CD4-positive, CD25-positive, alpha-beta regulatory T cell (primary cell): Measurements from ENCODE around the gene ALOX12B. TPM values are rescaled to one million over a fixed set of nuclear protein-coding genes. Genes with fewer than 3 reads are reported as not detected.
A peak's percentile ranks its signal among the peaks of the same experiment; 100 is the strongest.

Experiments
- ATAC-seq, 2 donors: fragments of 150-1000 bp; cut with Tn5 transposase; one replicate each; pipeline ENCODE4 v1.10.0; 2021; ENCODE audit warnings: low read depth in 2 of 2, moderate number of reproducible peaks in 2 of 2, moderate library complexity in 1 of 2
- DNase-seq, 3 donors: peaks; one replicate each; pipeline versions ENCODE4 v3.0.0 to v3.0.0-alpha.2; 2012 to 2022; ENCODE audit warnings: mixed read lengths in 1 of 3
- H3K27ac ChIP-seq: one replicate; pipeline ENCODE4 v1.7.0; 2013; ENCODE audit warnings: mild to moderate bottlenecking, low read length; ENCODE audit not compliant: insufficient read depth, poor library complexity, severe bottlenecking
- H3K27me3 ChIP-seq: one replicate; pipeline ENCODE4 v1.7.0; 2013; ENCODE audit warnings: low read length; ENCODE audit not compliant: control insufficient read depth, insufficient read depth
- H3K36me3 ChIP-seq: one replicate; pipeline ENCODE4 v1.7.0; 2013; ENCODE audit warnings: mild to moderate bottlenecking, low read length, moderate library complexity; ENCODE audit not compliant: control insufficient read depth, insufficient read depth
- H3K4me1 ChIP-seq: 2 replicates; pipeline ENCODE4 v1.7.0; 2013; ENCODE audit warnings: mild to moderate bottlenecking, low read length; ENCODE audit not compliant: insufficient read depth, control insufficient read depth, poor library complexity, severe bottlenecking
- H3K4me3 ChIP-seq: one replicate; pipeline ENCODE4 v1.7.0; 2013; ENCODE audit warnings: low read depth, mild to moderate bottlenecking, low read length, moderate library complexity
- H3K9me3 ChIP-seq, 2 experiments: 1 replicate in 1 of 2; 2 replicates in 1 of 2; pipeline ENCODE4 v1.7.0; 2013; ENCODE audit warnings: low read length in 2 of 2, mild to moderate bottlenecking in 1 of 2, moderate library complexity in 1 of 2; ENCODE audit not compliant: control insufficient read depth in 2 of 2
- H3K27ac Mint-ChIP-seq, 3 donors: one replicate each; pipeline ENCODE4 v1.8.0; 2020 to 2022; ENCODE audit warnings: mild to moderate bottlenecking in 3 of 3, mixed read lengths in 3 of 3, moderate library complexity in 2 of 3
- H3K27me3 Mint-ChIP-seq: one replicate; pipeline ENCODE4 v1.8.0; 2022; ENCODE audit warnings: mild to moderate bottlenecking, mixed read lengths
- H3K36me3 Mint-ChIP-seq: one replicate; pipeline ENCODE4 v1.8.0; 2020; ENCODE audit warnings: mixed read lengths
- H3K4me1 Mint-ChIP-seq, 4 donors: one replicate each; pipeline ENCODE4 v1.8.0; 2020 to 2022; ENCODE audit warnings: mixed read lengths in 4 of 4, mild to moderate bottlenecking in 1 of 4
- H3K4me3 Mint-ChIP-seq, 4 donors: one replicate each; pipeline ENCODE4 v1.8.0; 2020 to 2022; ENCODE audit warnings: mild to moderate bottlenecking in 4 of 4, mixed read lengths in 4 of 4, moderate library complexity in 3 of 4
- H3K9me3 Mint-ChIP-seq, 7 donors: one replicate each; pipeline ENCODE4 v1.8.0; 2020 to 2022; ENCODE audit warnings: mixed read lengths in 7 of 7, mild to moderate bottlenecking in 3 of 7, moderate library complexity in 2 of 7
- polyA plus RNA-seq, 4 donors: library from polyadenylated mRNA; unstranded; fragments of 300-500 nt; fragmentation: Illumina TruSeq; gene quantifications; one replicate each; pipeline ENCODE4 v1.2.3, GENCODE V29; 2021
- total RNA-seq: library from RNA; stranded (reverse); gene quantifications from one replicate; pipeline ENCODE4 v1.2.3, GENCODE V29; 2022

ALOX12B gene
- total and polyA plus RNA-seq, 5 donors from 2014 or later: 0.53 to 0.68 (median 0.67) TPM; not detected in 2

DNA sequence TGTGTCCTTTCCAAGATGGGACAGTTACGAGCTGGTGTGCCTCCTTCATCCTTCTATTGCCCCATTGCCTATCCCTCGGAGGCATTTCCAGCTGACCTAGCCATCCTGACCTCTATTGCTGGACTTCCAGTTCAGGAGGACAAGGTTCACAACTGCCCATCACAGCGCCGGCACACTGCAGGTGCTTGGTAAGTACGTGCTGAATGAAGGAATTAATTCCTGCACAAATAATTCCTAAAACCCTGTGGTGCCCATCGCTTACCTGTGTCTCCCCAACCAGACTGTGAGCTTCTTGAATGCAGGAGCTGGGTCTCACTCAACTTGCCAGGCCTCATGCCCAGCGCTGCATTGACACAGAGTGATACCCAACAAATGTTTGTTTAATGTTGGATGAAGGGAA, 35.7 kb downstream of the ALOX12B start:
- peaks cover 21% of the 10 kb centered on the region for H3K27me3 Mint-ChIP-seq
- H3K4me3 ChIP-seq: no peak overlapping the region
- peak overlapping the region in 1 of 4 donors; percentile 70 for H3K4me3 Mint-ChIP-seq
- peaks cover 5% of the 10 kb centered on the region for H3K27me3 ChIP-seq
- no peaks in the 10 kb centered on the region for H3K9me3 ChIP-seq
- H3K36me3 ChIP-seq: no peaks in the 10 kb centered on the region
- no peaks in the 10 kb centered on the region for H3K9me3 Mint-ChIP-seq
- DNase-seq: no peak
- peak overlapping the region in 1 of 3 donors; percentile 65 for H3K27ac Mint-ChIP-seq
- H3K27ac ChIP-seq: no peak overlapping the region
- no peaks in the 10 kb centered on the region for H3K36me3 Mint-ChIP-seq
- no peaks in the 10 kb centered on the region for H3K4me1 ChIP-seq
- ATAC-seq: no peak
- peaks cover 0 to 3% (median 0%) of the 10 kb centered on the region in 4 donors for H3K4me1 Mint-ChIP-seq

DNA sequence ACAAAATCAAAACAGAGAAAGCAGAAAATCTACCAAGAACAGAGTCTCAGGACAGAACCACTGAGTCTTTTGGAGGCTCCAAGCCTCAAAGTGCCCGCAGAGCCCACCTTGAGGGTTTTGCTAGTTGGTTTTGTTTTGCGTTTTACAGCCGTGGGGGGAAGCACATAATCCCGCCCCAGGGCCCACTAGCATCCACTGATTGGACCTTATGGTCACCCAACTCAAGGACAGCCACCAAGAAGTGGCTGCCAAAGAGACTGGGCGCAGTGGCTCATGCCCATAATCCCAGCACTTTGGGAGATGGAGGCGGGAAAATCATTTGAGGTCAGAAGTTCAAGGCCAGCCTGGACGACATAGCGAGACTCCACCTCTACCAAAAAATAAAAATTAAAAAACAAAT, 38.8 kb downstream of the ALOX12B start:
- no peaks in the 10 kb centered on the region for H3K9me3 ChIP-seq

DNA sequence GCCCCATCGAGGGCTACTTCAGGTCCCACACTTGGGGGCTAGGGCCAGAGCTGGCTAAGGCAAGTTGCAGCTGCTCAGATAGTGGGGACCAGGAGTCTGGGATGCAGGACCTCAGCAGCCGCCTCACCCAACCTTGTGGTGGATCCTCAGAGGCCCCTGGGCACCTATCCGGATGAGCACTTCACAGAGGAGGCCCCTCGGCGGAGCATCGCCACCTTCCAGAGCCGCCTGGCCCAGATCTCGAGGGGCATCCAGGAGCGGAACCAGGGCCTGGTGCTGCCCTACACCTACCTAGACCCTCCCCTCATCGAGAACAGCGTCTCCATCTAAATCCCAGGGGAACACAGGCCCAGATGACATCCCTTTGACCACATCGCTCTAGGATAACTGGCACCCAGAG, 39.3 kb downstream of the ALOX12B start:
- peaks cover 0 to 2% (median 0%) of the 10 kb centered on the region in 4 donors for H3K4me1 Mint-ChIP-seq
- Histone ChIP-seq H3K27ac (no peak overlapping the region), H3K9me3 (no peaks in the 10 kb centered on the region), H3K4me3 (no peak overlapping the region), H3K27me3 (no peaks in the 10 kb centered on the region), H3K4me1 (no peaks in the 10 kb centered on the region), H3K36me3 (no peaks in the 10 kb centered on the region)
- peaks cover 14% of the 10 kb centered on the region for H3K27me3 Mint-ChIP-seq
- no peak overlapping the region for H3K4me3 Mint-ChIP-seq
- no peak for DNase-seq
- H3K9me3 Mint-ChIP-seq: peaks cover 0 to 1% (median 0%) of the 10 kb centered on the region in 7 donors
- H3K27ac Mint-ChIP-seq: no peak overlapping the region
- H3K36me3 Mint-ChIP-seq: no peaks in the 10 kb centered on the region
- no peak for ATAC-seq

More for the DNA sequence above, 38.8 kb downstream of the ALOX12B start:
- Mint-ChIP-seq H3K9me3 (peaks cover 0 to 1% (median 0%) of the 10 kb centered on the region in 7 donors), H3K4me1 (no peaks in the 10 kb centered on the region), H3K4me3 (no peak overlapping the region), H3K27ac (no peak overlapping the region), H3K36me3 (no peaks in the 10 kb centered on the region), H3K27me3 (peaks cover 14% of the 10 kb centered on the region)
- Histone ChIP-seq H3K4me3 (no peak overlapping the region), H3K27me3 (no peaks in the 10 kb centered on the region), H3K36me3 (no peaks in the 10 kb centered on the region), H3K27ac (no peak overlapping the region), H3K4me1 (no peaks in the 10 kb centered on the region)
- DNase-seq (no peak), ATAC-seq (no peak)

DNA sequence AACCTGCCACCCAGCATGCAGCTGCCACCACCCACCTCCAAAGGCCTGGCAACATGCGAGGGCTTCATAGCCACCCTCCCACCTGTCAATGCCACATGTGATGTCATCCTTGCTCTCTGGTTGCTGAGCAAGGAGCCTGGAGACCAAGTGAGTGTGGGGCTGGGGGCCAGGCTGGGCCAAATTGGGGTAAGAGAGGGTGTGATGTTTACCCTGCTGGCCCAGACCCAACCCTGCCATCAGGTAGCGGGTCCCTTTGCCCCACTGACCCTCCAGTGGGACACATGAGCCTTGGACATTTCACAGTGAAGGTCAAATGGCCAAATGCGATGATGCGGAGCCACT, 39.8 kb downstream of the ALOX12B start:
- H3K36me3 Mint-ChIP-seq: no peaks in the 10 kb centered on the region
- H3K4me1 Mint-ChIP-seq: peaks cover 0 to 2% (median 0%) of the 10 kb centered on the region in 4 donors
- peaks cover 0 to 1% (median 0%) of the 10 kb centered on the region in 7 donors for H3K9me3 Mint-ChIP-seq
- no peaks in the 10 kb centered on the region for H3K9me3 ChIP-seq
- no peaks in the 10 kb centered on the region for H3K4me1 ChIP-seq
- H3K27ac ChIP-seq: no peak overlapping the region
- peaks cover 14% of the 10 kb centered on the region for H3K27me3 Mint-ChIP-seq
- no peak overlapping the region for H3K27ac Mint-ChIP-seq
- H3K36me3 ChIP-seq: no peaks in the 10 kb centered on the region
- DNase-seq: no peak
- no peaks in the 10 kb centered on the region for H3K27me3 ChIP-seq
- ATAC-seq: no peak
- no peak overlapping the region for H3K4me3 ChIP-seq
- H3K4me3 Mint-ChIP-seq: no peak overlapping the region

DNA sequence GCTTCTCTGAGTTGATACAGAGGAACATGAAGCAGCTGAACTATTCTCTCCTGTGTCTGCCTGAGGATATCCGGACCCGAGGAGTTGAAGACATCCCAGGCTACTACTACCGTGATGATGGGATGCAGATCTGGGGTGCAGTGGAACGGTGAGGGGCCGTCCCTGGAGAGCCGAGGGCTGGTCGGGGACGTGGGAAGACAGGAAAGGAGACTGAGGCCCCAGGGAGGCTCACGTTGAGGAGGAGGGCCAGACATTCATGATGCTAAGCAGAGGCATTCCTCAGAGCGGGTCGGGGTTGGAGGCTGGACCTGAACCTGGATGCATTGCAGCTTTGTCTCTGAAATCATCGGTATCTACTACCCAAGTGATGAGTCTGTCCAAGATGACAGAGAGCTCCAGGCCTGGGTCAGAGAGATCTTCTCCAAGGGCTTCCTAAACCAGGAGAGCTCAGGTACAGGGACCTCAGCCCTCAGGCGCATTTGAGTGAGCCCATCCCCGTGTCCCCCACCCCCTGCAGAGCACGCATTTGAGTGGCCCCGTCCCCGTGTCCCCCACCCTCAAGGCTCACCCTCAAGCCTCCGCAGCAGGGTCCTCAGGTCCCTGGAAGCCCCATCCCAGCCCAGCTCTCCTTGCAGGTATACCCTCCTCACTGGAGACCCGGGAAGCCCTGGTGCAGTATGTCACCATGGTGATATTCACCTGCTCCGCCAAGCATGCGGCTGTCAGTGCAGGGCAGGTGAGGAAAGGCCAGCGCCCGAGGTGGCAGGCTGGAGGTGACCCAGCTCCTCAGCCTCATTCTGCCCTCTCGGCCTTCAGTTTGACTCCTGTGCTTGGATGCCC, 40.4 kb downstream of the ALOX12B start:
- peaks cover 0 to 2% (median 0%) of the 10 kb centered on the region in 4 donors for H3K4me1 Mint-ChIP-seq
- Histone ChIP-seq H3K9me3 (no peaks in the 10 kb centered on the region), H3K27ac (no peak overlapping the region), H3K4me1 (no peaks in the 10 kb centered on the region), H3K4me3 (no peak overlapping the region), H3K36me3 (no peaks in the 10 kb centered on the region), H3K27me3 (no peaks in the 10 kb centered on the region)
- no peak for ATAC-seq
- peaks cover 0 to 1% (median 0%) of the 10 kb centered on the region in 7 donors for H3K9me3 Mint-ChIP-seq
- H3K36me3 Mint-ChIP-seq: no peaks in the 10 kb centered on the region
- peaks cover 14% of the 10 kb centered on the region for H3K27me3 Mint-ChIP-seq
- H3K27ac Mint-ChIP-seq: no peak overlapping the region
- no peak overlapping the region for H3K4me3 Mint-ChIP-seq
- DNase-seq: no peak

DNA sequence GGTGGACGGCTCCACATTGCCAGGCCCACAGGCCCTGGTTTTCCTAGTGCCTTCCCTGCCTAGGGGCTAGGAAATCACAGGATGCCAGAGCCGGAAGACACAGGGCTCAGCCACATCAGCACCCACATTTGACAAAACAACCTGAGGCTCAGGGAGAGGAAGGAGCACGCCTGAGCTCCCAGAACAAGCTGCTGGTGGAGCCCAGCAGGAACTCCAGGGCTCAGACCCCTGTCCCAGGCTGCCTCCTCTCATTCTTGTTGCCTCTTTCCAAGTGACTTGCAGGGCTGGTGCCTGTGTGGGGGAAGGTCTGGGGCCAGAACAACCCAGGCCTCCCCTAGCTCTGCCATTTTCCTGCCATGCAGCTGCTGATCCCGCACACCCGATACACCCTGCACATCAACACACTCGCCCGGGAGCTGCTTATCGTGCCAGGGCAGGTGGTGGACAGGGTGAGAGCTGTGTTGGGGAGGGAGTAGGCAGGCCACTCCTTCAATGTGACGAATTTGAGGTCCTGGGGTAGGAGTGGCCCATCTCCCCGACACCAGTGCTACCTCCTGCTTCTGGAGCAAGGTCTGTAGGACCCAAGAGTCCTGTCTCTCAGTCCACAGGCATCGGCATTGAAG, 41.1 kb downstream of the ALOX12B start:
- H3K4me1 ChIP-seq: no peaks in the 10 kb centered on the region
- no peak overlapping the region for H3K4me3 Mint-ChIP-seq
- no peak overlapping the region for H3K4me3 ChIP-seq
- no peak overlapping the region for H3K27ac Mint-ChIP-seq
- H3K27ac ChIP-seq: no peak overlapping the region
- no peak for DNase-seq
- no peak for ATAC-seq
- no peaks in the 10 kb centered on the region for H3K9me3 ChIP-seq
- no peaks in the 10 kb centered on the region for H3K36me3 ChIP-seq
- peaks cover 0 to 3% (median 1%) of the 10 kb centered on the region in 4 donors for H3K4me1 Mint-ChIP-seq
- H3K27me3 ChIP-seq: no peaks in the 10 kb centered on the region
- no peaks in the 10 kb centered on the region for H3K36me3 Mint-ChIP-seq
- peaks cover 0 to 1% (median 0%) of the 10 kb centered on the region in 7 donors for H3K9me3 Mint-ChIP-seq
- H3K27me3 Mint-ChIP-seq: peaks cover 18% of the 10 kb centered on the region

DNA sequence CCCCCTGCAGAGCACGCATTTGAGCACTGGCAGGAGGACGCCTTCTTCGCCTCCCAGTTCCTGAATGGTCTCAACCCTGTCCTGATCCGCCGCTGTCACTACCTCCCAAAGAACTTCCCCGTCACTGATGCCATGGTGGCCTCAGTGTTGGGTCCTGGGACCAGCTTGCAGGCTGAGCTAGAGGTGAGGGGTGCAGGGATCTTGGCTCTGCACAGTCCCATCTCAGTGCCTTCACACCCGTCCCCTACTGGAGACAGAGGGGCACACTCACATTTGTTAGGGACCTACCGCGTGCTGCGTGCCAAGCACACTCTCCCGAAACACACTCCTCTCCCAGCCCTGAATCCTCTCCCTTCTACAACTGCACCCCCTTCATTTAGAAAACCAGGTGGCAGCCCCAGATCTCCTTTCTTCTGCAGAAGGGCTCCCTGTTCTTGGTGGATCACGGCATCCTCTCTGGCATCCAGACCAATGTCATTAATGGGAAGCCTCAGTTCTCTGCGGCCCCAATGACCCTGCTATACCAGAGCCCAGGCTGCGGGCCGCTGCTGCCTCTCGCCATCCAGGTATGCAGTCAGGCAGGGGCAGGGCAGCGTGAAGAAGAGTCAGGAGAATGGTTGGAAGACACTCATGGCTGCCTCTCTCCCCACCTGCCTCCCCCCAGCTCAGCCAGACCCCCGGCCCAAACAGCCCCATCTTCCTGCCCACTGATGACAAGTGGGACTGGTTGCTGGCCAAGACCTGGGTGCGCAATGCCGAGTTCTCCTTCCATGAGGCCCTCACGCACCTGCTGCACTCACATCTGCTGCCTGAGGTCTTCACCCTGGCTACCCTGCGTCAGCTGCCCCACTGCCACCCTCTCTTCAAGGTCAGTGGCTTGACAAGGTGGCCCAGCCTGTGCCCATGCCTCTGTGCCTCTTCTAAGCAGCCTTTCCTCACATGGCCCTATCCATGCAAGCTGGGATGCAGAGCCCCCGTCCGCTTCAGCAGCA, 42.4 kb downstream of the ALOX12B start:
- Mint-ChIP-seq H3K4me1 (peaks cover 0 to 6% (median 1%) of the 10 kb centered on the region in 4 donors), H3K27ac (no peak overlapping the region), H3K9me3 (peaks cover 0 to 1% (median 0%) of the 10 kb centered on the region in 7 donors), H3K4me3 (no peak overlapping the region), H3K27me3 (peaks cover 23% of the 10 kb centered on the region), H3K36me3 (no peaks in the 10 kb centered on the region)
- ATAC-seq: no peak
- no peaks in the 10 kb centered on the region for H3K36me3 ChIP-seq
- no peaks in the 10 kb centered on the region for H3K9me3 ChIP-seq
- H3K27ac ChIP-seq: no peak overlapping the region
- no peak for DNase-seq
- H3K4me3 ChIP-seq: no peak overlapping the region
- no peaks in the 10 kb centered on the region for H3K27me3 ChIP-seq
- H3K4me1 ChIP-seq: no peaks in the 10 kb centered on the region
